GM23338 (cell line): ENCODE measurements around the gene NELFA. TPM values are rescaled to one million over a fixed set of nuclear protein-coding genes. Genes with fewer than 3 reads are reported as not detected.

Experiments used
- ATAC-seq: fragments of 200-7000 bp; cut with Tn5 transposase; 3 replicates; pipeline ENCODE4 v1.9.1; 2020
- DNase-seq: peaks from one replicate; pipeline ENCODE4 v3.0.0-alpha.2; 2015; ENCODE audit warnings: low spot score
- H2AFZ ChIP-seq: fragments of 200-600 bp; sonication (generic); 2 replicates; pipeline ENCODE4 v1.8.0; 2016; ENCODE audit warnings: antibody characterized with exemption, mild to moderate bottlenecking, moderate library complexity
- H3F3A ChIP-seq: fragments of 200-600 bp; sonication (generic); replicated peaks from 2 replicates; pipeline ENCODE4 v1.8.0; 2017; ENCODE audit warnings: antibody characterized with exemption, mixed run types, low read depth
- H3K27ac ChIP-seq: fragments of 200-600 bp; sonication (generic); 2 replicates; pipeline ENCODE4 v1.6.1; 2016; ENCODE audit warnings: low read depth
- H3K27me3 ChIP-seq: fragments of 200-600 bp; sonication (generic); 2 replicates; pipeline ENCODE4 v1.8.0; 2016; ENCODE audit warnings: mild to moderate bottlenecking, mixed run types, moderate library complexity; ENCODE audit not compliant: insufficient read depth
- H3K36me3 ChIP-seq: fragments of 200-600 bp; sonication (generic); 2 replicates; pipeline ENCODE4 v1.8.0; 2016; ENCODE audit warnings: mild to moderate bottlenecking; ENCODE audit not compliant: insufficient read depth
- H3K4me1 ChIP-seq: fragments of 200-600 bp; sonication (generic); 2 replicates; pipeline ENCODE4 v1.8.0; 2016; ENCODE audit warnings: mild to moderate bottlenecking, moderate library complexity; ENCODE audit not compliant: insufficient read depth
- H3K4me2 ChIP-seq: fragments of 200-600 bp; sonication (generic); 2 replicates; pipeline ENCODE4 v1.7.1; 2017; ENCODE audit warnings: mixed run types
- H3K4me3 ChIP-seq: fragments of 200-600 bp; sonication (generic); 2 replicates; pipeline ENCODE4 v1.6.1; 2016; ENCODE audit warnings: mixed run types
- H3K79me2 ChIP-seq: fragments of 200-600 bp; sonication (generic); replicated peaks from 2 replicates; pipeline ENCODE4 v1.8.0; 2017; ENCODE audit warnings: mild to moderate bottlenecking; ENCODE audit not compliant: insufficient read depth
- H3K9me2 ChIP-seq: fragments of 200-600 bp; sonication (generic); 2 replicates; pipeline ENCODE4 v1.8.0; 2017; ENCODE audit not compliant: insufficient read depth
- H4K20me1 ChIP-seq: fragments of 200-600 bp; sonication (generic); replicated peaks from 2 replicates; pipeline ENCODE4 v1.8.0; 2017; ENCODE audit warnings: mild to moderate bottlenecking; ENCODE audit not compliant: insufficient read depth
- H3K27ac Mint-ChIP-seq: 2 replicates; pipeline ENCODE4 v1.8.0; 2020; ENCODE audit warnings: inconsistent platforms, mild to moderate bottlenecking, moderate library complexity, mixed read lengths
- H3K27me3 Mint-ChIP-seq: 3 replicates; pipeline ENCODE4 v1.8.0; 2022; ENCODE audit warnings: low read depth, mild to moderate bottlenecking, moderate library complexity, mixed read lengths, inconsistent platforms; ENCODE audit not compliant: insufficient read depth, poor library complexity
- H3K36me3 Mint-ChIP-seq: 3 replicates; pipeline ENCODE4 v1.8.0; 2021; ENCODE audit warnings: low read depth, mild to moderate bottlenecking, inconsistent platforms, moderate library complexity, mixed read lengths
- H3K4me1 Mint-ChIP-seq: 3 replicates; pipeline ENCODE4 v1.8.0; 2020; ENCODE audit warnings: mild to moderate bottlenecking, inconsistent platforms, mixed read lengths
- H3K4me3 Mint-ChIP-seq: 3 replicates; pipeline ENCODE4 v1.8.0; 2021; ENCODE audit warnings: moderate library complexity, mild to moderate bottlenecking, inconsistent platforms, mixed read lengths
- H3K9me3 Mint-ChIP-seq: 3 replicates; pipeline ENCODE4 v1.8.0; 2020; ENCODE audit warnings: moderate library complexity, mild to moderate bottlenecking, inconsistent platforms, mixed read lengths
- CREB1 ChIP-seq: fragments of 250-450 bp; sonication (Bioruptor Pico); IDR thresholded peaks from 2 replicates; pipeline ENCODE4 v1.5.0; 2020; ENCODE audit warnings: low read depth, mild to moderate bottlenecking, moderate library complexity
- EZH2 ChIP-seq: fragments of 200-600 bp; sonication (generic); IDR thresholded peaks from one replicate; pipeline ENCODE4 v1.8.0; 2017; ENCODE audit warnings: antibody characterized with exemption, mild to moderate bottlenecking, low read depth; ENCODE audit not compliant: unreplicated experiment
- EZH2phosphoT487 ChIP-seq: fragments of 200-600 bp; sonication (generic); IDR thresholded peaks from one replicate; pipeline ENCODE4 v1.8.1; 2018; ENCODE audit warnings: antibody characterized with exemption; ENCODE audit not compliant: unreplicated experiment
- NANOG ChIP-seq: IDR thresholded peaks from 2 replicates; pipeline ENCODE4 v1.6.1; 2016; ENCODE audit warnings: antibody characterized with exemption, borderline replicate concordance
- ZNF331 ChIP-seq: fragments of 250-450 bp; sonication (Bioruptor Pico); IDR thresholded peaks from 2 replicates; pipeline ENCODE4 v1.5.0; 2020; ENCODE audit warnings: low read depth, mild to moderate bottlenecking, moderate library complexity
- polyA plus RNA-seq: library from polyadenylated mRNA; unstranded; fragments of >200 nt; fragmentation: Nextera tagmentation; extraction: Ambion mirVana; gene quantifications from 2 replicates; pipeline ENCODE4 v1.2.1, GENCODE V29; 2016
- total RNA-seq: library from RNA; depleted of rRNA; stranded (reverse); fragments of >200 nt; shearing (Covaris generic); gene quantifications from 2 replicates; pipeline ENCODE4 v1.2.3, GENCODE V29; 2014
- TF ChIP-seq, protein P1 (sequence below), 2 experiments: fragments of 200-600 bp in 1 of 2; sonication (generic) in 1 of 2; conservative IDR thresholded peaks; 2 replicates each; pipeline versions ENCODE4 v1.5.1 to v1.6.1; 2016 to 2017; ENCODE audit warnings: antibody characterized with exemption in 2 of 2, low read depth in 2 of 2, mild to moderate bottlenecking in 2 of 2, moderate library complexity in 1 of 2
- TF ChIP-seq, protein P2 (sequence below): fragments of 250-450 bp; sonication (Bioruptor Pico); IDR thresholded peaks from 2 replicates; pipeline ENCODE4 v1.5.0; 2020; ENCODE audit warnings: mild to moderate bottlenecking, moderate library complexity
- TF ChIP-seq, protein P3 (sequence below): IDR thresholded peaks from 2 replicates; pipeline ENCODE4 v1.6.1; 2016; ENCODE audit warnings: antibody characterized with exemption

The NELFA gene
- total and polyA plus RNA-seq, 2 experiments from 2014 or later: 62.8 to 63.3 TPM

DNA sequence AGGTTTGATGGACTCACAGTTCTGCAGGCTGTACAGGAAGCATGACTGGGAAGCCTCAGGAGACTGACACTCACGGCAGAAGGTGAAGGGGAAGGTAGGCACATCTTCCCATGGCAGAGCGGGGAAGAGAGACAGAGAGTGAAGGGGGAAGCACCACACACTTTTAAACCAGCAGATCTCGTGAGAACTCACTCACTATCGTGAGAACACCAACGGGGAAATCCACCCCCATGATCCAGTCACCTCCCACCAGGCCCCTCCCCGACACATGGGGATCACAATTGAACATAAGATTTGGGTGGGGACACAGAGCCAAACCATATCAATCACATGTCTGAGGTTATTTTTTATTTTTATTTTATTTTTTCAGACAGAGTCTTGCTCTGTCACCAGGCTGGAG, 45.4 kb upstream of the NELFA start (continued):
- TF ChIP-seq CREB1 (CRISPR knock-in tag) (no peak), EZH2phosphoT487 (no peak), EZH2 (no peak)
- TF ChIP-seq, protein P1, sequence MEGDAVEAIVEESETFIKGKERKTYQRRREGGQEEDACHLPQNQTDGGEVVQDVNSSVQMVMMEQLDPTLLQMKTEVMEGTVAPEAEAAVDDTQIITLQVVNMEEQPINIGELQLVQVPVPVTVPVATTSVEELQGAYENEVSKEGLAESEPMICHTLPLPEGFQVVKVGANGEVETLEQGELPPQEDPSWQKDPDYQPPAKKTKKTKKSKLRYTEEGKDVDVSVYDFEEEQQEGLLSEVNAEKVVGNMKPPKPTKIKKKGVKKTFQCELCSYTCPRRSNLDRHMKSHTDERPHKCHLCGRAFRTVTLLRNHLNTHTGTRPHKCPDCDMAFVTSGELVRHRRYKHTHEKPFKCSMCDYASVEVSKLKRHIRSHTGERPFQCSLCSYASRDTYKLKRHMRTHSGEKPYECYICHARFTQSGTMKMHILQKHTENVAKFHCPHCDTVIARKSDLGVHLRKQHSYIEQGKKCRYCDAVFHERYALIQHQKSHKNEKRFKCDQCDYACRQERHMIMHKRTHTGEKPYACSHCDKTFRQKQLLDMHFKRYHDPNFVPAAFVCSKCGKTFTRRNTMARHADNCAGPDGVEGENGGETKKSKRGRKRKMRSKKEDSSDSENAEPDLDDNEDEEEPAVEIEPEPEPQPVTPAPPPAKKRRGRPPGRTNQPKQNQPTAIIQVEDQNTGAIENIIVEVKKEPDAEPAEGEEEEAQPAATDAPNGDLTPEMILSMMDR (conservative IDR thresholded peaks at IDR 0.05; ENCODE audit: low read depth in 2 of 2): no peak

DNA sequence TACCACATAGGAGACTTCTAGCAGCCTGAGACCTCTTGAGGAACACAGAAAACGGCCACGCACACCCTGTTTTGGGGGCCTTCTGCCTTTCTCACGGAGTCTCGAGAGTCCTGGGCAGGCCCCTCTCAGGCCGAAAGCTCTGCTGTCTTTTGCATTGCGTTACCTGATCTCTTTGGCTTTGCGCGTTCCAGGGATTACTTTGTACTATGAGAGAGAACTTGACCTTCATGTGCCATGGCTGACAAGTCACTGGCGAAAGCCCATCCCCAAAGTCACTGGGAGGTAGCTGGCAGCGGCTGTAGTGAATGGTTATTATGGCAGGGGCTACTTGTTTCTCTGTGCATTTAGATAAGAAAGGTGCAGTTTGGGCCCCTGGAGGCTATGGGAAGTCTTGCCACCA, 42.3 kb upstream of the NELFA start:
- Mint-ChIP-seq H3K9me3 (no peaks in the 10 kb centered on the region), H3K4me1 (peaks cover 10% of the 10 kb centered on the region), H3K36me3 (no peaks in the 10 kb centered on the region), H3K4me3 (no peak overlapping the region; the same call in 2 of the 3 replicates), H3K27ac (no peak overlapping the region), H3K27me3 (peaks cover 12% of the 10 kb centered on the region)
- Histone ChIP-seq H4K20me1 (no peaks in the 10 kb centered on the region), H3K27ac (no peak overlapping the region), H3K4me3 (no peak overlapping the region), H3K9me2 (no peaks in the 10 kb centered on the region), H3K27me3 (peaks cover 41% of the 10 kb centered on the region), H3K4me1 (peaks cover 9% of the 10 kb centered on the region; the same call in 1 of the 2 replicates), H3K79me2 (no peaks in the 10 kb centered on the region), H2AFZ (peak overlapping the region; percentile 47; the same call in 1 of the 2 replicates), H3K4me2 (no peak overlapping the region), H3K36me3 (no peaks in the 10 kb centered on the region; the same call in 1 of the 2 replicates), H3F3A (no peaks in the 10 kb centered on the region)
- ATAC-seq (peak; percentile 7; the same call in 2 of the 3 replicates), DNase-seq (no peak)
- TF ChIP-seq NANOG: no peak

DNA sequence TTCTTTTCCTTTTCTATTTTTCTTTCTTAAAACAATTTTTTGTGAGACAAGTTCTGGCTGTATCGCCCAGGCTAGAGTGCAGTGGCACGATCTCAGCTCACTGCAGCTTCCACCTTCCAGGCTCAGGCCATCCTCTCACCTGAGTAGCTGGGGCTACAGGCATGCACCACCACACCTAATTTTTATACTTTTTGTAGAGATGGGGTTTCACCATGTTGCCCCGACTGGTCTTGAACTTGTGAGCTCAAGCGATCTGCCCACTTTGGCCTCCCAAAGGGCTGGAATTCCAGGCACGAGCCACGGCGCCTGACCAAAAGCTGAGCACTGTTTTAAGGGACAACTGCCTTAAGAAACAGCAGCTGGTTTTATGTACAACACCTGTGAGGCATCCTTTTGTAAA, 41.0 kb upstream of the NELFA start:
- no peak overlapping the region for H3K27ac Mint-ChIP-seq
- Histone ChIP-seq H3K79me2 (no peaks in the 10 kb centered on the region), H3K36me3 (no peaks in the 10 kb centered on the region; the same call in 1 of the 2 replicates), H3K4me3 (no peak overlapping the region), H3K9me2 (no peaks in the 10 kb centered on the region), H4K20me1 (no peaks in the 10 kb centered on the region), H3K27ac (no peak overlapping the region), H3K27me3 (peaks cover 37% of the 10 kb centered on the region), H3F3A (no peaks in the 10 kb centered on the region), H3K4me1 (peaks cover 9% of the 10 kb centered on the region; the same call in 1 of the 2 replicates), H2AFZ (no peak overlapping the region), H3K4me2 (no peak overlapping the region)
- H3K4me3 Mint-ChIP-seq: no peak overlapping the region
- H3K36me3 Mint-ChIP-seq: no peaks in the 10 kb centered on the region
- H3K9me3 Mint-ChIP-seq: no peaks in the 10 kb centered on the region
- H3K4me1 Mint-ChIP-seq: peaks cover 10% of the 10 kb centered on the region
- no peak for DNase-seq
- ATAC-seq: no peak
- H3K27me3 Mint-ChIP-seq: peaks cover 3% of the 10 kb centered on the region
- TF ChIP-seq EZH2 (no peak), EZH2phosphoT487 (no peak), ZNF331 (CRISPR knock-in tag) (no peak), NANOG (no peak)
- TF ChIP-seq, protein P1 (conservative IDR thresholded peaks at IDR 0.05; ENCODE audit: low read depth in 2 of 2): no peak
- TF ChIP-seq, protein P2, sequence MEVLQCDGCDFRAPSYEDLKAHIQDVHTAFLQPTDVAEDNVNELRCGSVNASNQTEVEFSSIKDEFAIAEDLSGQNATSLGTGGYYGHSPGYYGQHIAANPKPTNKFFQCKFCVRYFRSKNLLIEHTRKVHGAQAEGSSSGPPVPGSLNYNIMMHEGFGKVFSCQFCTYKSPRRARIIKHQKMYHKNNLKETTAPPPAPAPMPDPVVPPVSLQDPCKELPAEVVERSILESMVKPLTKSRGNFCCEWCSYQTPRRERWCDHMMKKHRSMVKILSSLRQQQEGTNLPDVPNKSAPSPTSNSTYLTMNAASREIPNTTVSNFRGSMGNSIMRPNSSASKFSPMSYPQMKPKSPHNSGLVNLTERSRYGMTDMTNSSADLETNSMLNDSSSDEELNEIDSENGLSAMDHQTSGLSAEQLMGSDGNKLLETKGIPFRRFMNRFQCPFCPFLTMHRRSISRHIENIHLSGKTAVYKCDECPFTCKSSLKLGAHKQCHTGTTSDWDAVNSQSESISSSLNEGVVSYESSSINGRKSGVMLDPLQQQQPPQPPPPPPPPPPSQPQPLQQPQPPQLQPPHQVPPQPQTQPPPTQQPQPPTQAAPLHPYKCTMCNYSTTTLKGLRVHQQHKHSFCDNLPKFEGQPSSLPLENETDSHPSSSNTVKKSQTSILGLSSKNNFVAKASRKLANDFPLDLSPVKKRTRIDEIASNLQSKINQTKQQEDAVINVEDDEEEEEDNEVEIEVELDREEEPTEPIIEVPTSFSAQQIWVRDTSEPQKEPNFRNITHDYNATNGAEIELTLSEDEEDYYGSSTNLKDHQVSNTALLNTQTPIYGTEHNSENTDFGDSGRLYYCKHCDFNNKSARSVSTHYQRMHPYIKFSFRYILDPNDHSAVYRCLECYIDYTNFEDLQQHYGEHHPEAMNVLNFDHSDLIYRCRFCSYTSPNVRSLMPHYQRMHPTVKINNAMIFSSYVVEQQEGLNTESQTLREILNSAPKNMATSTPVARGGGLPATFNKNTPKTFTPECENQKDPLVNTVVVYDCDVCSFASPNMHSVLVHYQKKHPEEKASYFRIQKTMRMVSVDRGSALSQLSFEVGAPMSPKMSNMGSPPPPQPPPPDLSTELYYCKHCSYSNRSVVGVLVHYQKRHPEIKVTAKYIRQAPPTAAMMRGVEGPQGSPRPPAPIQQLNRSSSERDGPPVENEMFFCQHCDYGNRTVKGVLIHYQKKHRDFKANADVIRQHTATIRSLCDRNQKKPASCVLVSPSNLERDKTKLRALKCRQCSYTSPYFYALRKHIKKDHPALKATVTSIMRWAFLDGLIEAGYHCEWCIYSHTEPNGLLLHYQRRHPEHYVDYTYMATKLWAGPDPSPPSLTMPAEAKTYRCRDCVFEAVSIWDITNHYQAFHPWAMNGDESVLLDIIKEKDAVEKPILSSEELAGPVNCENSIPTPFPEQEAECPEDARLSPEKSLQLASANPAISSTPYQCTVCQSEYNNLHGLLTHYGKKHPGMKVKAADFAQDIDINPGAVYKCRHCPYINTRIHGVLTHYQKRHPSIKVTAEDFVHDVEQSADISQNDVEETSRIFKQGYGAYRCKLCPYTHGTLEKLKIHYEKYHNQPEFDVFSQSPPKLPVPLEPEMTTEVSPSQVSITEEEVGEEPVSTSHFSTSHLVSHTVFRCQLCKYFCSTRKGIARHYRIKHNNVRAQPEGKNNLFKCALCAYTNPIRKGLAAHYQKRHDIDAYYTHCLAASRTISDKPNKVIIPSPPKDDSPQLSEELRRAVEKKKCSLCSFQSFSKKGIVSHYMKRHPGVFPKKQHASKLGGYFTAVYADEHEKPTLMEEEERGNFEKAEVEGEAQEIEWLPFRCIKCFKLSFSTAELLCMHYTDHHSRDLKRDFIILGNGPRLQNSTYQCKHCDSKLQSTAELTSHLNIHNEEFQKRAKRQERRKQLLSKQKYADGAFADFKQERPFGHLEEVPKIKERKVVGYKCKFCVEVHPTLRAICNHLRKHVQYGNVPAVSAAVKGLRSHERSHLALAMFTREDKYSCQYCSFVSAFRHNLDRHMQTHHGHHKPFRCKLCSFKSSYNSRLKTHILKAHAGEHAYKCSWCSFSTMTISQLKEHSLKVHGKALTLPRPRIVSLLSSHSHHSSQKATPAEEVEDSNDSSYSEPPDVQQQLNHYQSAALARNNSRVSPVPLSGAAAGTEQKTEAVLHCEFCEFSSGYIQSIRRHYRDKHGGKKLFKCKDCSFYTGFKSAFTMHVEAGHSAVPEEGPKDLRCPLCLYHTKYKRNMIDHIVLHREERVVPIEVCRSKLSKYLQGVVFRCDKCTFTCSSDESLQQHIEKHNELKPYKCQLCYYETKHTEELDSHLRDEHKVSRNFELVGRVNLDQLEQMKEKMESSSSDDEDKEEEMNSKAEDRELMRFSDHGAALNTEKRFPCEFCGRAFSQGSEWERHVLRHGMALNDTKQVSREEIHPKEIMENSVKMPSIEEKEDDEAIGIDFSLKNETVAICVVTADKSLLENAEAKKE (CRISPR knock-in tag): no peak
- TF ChIP-seq, protein P3, sequence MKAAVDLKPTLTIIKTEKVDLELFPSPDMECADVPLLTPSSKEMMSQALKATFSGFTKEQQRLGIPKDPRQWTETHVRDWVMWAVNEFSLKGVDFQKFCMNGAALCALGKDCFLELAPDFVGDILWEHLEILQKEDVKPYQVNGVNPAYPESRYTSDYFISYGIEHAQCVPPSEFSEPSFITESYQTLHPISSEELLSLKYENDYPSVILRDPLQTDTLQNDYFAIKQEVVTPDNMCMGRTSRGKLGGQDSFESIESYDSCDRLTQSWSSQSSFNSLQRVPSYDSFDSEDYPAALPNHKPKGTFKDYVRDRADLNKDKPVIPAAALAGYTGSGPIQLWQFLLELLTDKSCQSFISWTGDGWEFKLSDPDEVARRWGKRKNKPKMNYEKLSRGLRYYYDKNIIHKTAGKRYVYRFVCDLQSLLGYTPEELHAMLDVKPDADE: no peak
